ENCODE data around the gene RGS6.

The RGS6 gene

DNA sequence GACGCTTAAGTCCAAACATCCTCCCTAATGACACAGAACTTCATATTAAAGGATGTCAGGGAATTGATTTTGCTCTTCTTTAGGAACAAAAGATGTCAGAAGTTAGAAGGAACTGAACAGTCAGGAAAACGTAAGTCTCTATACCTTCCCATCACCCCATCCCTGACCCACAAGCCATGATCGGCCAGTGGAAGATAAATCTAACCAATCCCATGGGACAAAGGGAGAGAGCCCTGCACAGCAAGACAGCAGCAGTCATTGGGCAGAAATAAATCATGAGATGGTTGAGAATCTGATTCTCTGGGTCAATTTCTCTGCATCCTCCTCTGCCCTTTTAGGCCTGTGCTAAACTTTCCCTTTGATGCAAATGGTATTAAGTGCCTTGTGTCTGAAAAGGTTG is 414.9 kb downstream of the RGS6 start:
- no peak overlapping the region for H3K4me3 ChIP-seq (replicated peaks in 1 of 2; ENCODE audit: low read depth in 2 of 2, low read length in 2 of 2)
- DNase-seq (ENCODE audit: low read depth in 2 of 2) = no peak
- TF ChIP-seq, protein P1, sequence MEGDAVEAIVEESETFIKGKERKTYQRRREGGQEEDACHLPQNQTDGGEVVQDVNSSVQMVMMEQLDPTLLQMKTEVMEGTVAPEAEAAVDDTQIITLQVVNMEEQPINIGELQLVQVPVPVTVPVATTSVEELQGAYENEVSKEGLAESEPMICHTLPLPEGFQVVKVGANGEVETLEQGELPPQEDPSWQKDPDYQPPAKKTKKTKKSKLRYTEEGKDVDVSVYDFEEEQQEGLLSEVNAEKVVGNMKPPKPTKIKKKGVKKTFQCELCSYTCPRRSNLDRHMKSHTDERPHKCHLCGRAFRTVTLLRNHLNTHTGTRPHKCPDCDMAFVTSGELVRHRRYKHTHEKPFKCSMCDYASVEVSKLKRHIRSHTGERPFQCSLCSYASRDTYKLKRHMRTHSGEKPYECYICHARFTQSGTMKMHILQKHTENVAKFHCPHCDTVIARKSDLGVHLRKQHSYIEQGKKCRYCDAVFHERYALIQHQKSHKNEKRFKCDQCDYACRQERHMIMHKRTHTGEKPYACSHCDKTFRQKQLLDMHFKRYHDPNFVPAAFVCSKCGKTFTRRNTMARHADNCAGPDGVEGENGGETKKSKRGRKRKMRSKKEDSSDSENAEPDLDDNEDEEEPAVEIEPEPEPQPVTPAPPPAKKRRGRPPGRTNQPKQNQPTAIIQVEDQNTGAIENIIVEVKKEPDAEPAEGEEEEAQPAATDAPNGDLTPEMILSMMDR (IDR thresholded peaks at IDR 0.05; ENCODE audit: low read depth, low read length) = no peak

DNA sequence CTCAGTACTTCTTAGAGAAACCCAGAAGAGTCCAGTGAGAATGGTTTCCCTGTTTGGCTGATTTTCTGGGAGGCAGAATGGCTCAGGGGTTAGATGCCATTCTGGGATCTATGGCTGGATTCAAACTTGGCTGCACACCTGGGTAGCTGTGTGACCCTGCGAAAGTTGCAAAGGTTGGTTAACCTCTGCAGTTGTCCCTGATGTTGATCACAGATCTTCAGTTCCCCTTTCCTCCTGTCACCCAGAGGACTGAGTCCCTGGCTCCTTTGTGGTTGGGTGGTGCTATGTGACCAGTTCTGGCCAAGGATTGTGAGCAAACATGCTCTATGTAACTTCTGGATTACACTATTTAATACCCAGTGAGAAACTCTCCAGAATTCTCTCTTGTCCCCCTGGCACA is 418.0 kb downstream of the RGS6 start:
- H3K4me3 ChIP-seq (replicated peaks in 1 of 2; ENCODE audit: low read depth in 2 of 2, low read length in 2 of 2) = no peak overlapping the region
- DNase-seq (ENCODE audit: low read depth in 2 of 2) = no peak
- TF ChIP-seq, protein P1 (IDR thresholded peaks at IDR 0.05; ENCODE audit: low read depth, low read length) = no peak

DNA sequence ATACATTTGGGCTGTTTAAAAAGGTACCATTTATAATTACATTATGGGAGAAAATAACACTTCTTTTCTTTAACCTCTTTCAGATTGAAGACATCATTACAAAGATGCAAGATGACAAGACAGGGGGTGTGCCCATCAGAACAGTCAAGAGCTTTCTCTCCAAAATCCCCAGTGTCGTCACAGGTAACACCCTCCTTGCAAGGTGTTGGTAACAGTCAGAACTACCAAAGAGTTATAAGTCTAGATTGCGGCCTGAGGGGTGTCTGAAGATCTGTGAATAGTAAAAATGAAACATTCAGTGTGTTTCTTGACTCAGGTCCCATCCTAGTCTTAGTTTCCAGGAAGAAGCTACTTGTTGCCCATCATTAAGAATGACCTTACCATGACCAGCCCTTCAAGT is 419.8 kb downstream of the RGS6 start:
- TF ChIP-seq, protein P1 (IDR thresholded peaks at IDR 0.05; ENCODE audit: low read depth, low read length) = no peak
- H3K4me3 ChIP-seq (replicated peaks in 1 of 2; ENCODE audit: low read depth in 2 of 2, low read length in 2 of 2) = no peak overlapping the region
- no peak for DNase-seq (ENCODE audit: low read depth in 2 of 2)

DNA sequence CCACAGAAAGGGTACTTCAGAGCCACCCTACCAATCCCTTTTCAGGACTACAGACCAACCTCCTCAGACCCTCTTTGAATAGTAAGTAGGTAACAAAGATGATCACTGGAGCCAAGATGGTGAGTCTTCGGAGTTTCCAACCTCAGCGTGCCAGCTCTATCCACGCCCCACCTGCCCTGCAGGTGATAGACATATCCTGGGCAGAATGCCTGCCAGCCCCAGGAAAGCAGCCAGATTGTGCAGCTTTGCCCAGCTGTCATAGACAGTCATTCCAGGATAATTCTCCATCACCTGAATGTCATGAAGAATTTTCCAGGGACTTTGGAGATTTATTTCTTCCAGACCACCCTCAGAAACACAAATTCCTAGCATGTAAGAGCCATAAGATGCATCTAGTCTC is 434.4 kb downstream of the RGS6 start:
- H3K4me3 ChIP-seq (replicated peaks in 1 of 2; ENCODE audit: low read depth in 2 of 2, low read length in 2 of 2) = no peak overlapping the region
- TF ChIP-seq, protein P1 (IDR thresholded peaks at IDR 0.05; ENCODE audit: low read depth, low read length) = no peak
- DNase-seq (ENCODE audit: low read depth in 2 of 2) = no peak

DNA sequence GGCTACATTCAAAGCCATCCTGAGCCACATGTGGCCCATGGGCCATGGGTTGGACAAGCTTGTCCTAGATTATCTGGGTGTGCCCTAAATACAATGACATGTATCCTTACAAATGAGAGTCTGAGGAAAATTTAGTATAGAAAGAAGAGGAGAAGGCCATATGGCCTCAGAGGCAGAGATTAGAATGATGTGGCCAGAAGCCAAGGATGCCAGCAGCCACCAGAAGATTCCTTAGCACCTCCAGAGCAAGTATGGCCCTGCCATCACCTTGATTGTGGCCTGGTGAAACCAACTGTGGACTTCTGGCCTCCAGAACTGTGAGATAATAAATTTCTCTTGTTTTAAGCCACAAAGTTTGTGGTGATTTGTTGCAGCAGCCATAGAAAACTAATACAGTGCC is 436.9 kb downstream of the RGS6 start:
- DNase-seq (ENCODE audit: low read depth in 2 of 2) = no peak
- TF ChIP-seq, protein P1 (IDR thresholded peaks at IDR 0.05; ENCODE audit: low read depth, low read length) = no peak
- H3K4me3 ChIP-seq (replicated peaks in 1 of 2; ENCODE audit: low read depth in 2 of 2, low read length in 2 of 2) = no peak overlapping the region

DNA sequence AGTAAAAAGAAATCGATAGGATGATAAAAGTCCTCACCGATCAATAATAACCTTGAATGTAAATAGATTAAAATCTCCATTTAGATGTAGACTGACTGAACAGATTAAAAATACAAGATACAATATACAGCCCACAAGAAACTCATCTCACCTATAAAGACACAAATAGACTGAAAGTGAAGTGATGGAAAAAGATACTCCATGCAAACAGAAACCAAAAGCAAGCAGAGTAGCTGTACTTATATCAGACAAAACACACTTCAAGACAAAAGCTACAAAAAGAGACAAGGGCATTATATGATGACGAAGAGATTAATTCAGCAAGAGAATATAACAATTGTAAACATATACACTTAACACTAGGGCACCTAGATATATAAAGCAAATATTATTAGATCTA is 444.8 kb downstream of the RGS6 start:
- H3K4me3 ChIP-seq (replicated peaks in 1 of 2; ENCODE audit: low read depth in 2 of 2, low read length in 2 of 2) = no peak overlapping the region
- DNase-seq (ENCODE audit: low read depth in 2 of 2) = no peak
- TF ChIP-seq, protein P1 (IDR thresholded peaks at IDR 0.05; ENCODE audit: low read depth, low read length) = no peak

DNA sequence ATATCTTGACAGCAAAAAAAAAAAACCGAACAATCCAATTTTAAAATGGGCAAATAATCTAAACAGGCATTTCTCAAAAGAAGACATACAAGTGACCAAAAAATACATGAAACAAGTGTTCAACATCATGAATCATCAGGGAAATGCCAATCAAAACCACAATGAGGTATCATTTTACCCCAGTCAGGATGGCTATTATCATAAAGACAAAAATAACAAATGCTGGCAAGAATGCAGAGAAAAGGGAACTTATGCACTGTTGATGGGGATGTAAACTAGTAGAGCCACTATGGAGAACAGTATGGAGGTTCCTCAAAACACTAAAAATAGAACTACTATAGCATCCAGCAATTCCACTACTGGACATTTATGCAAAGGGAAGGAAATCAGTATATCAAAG is 448.2 kb downstream of the RGS6 start:
- H3K4me3 ChIP-seq (replicated peaks in 1 of 2; ENCODE audit: low read depth in 2 of 2, low read length in 2 of 2) = no peak overlapping the region
- TF ChIP-seq, protein P1 (IDR thresholded peaks at IDR 0.05; ENCODE audit: low read depth, low read length) = no peak
- no peak for DNase-seq (ENCODE audit: low read depth in 2 of 2)
